Kidney (tissue), 14 donors: ENCODE measurements around the gene CDK6. TPM values are rescaled to one million over a fixed set of nuclear protein-coding genes. Genes with fewer than 3 reads are reported as not detected.

Source experiments
- DNase-seq, 5 donors: peaks; one replicate each; pipeline ENCODE4 v3.0.0-alpha.2; 2013 to 2020
- FAIRE-seq: peaks from 2 replicates; lab custom pipeline; 2012; peaks lifted over from hg19 to GRCh38; lab: Jason Lieb, UNC
- H3K27ac ChIP-seq, 2 donors: one replicate each; pipeline ENCODE4 v1.7.0; 2013; ENCODE audit warnings: low read depth in 2 of 2, low read length in 2 of 2, inconsistent platforms in 1 of 2
- H3K27me3 ChIP-seq: one replicate; pipeline ENCODE4 v1.7.1; 2013; ENCODE audit warnings: low read length, inconsistent platforms; ENCODE audit not compliant: control insufficient read depth, insufficient read depth
- H3K36me3 ChIP-seq, 3 donors: one replicate each; pipeline versions ENCODE4 v1.7.0 to v1.7.1; 2013; ENCODE audit warnings: low read length in 3 of 3, control low read depth in 1 of 3, inconsistent platforms in 1 of 3; ENCODE audit not compliant: insufficient read depth in 3 of 3, control insufficient read depth in 2 of 3
- H3K4me1 ChIP-seq, 3 donors: one replicate each; pipeline versions ENCODE4 v1.7.0 to v1.7.1; 2013; ENCODE audit warnings: low read length in 3 of 3, inconsistent platforms in 1 of 3, low read depth in 1 of 3; ENCODE audit not compliant: control insufficient read depth in 2 of 3, insufficient read depth in 2 of 3
- H3K4me3 ChIP-seq, 3 donors: one replicate each; pipeline versions ENCODE4 v1.7.0 to v1.8.1; 2013; ENCODE audit warnings: low read length in 3 of 3, control low read depth in 1 of 3, inconsistent platforms in 1 of 3
- H3K9ac ChIP-seq, 3 donors: one replicate each; pipeline versions ENCODE4 v1.7.0 to v1.7.1; 2013; ENCODE audit warnings: low read length in 3 of 3, control low read depth in 1 of 3, inconsistent platforms in 1 of 3
- H3K9me3 ChIP-seq, 3 donors: one replicate each; pipeline versions ENCODE4 v1.7.0 to v1.7.1; 2013; ENCODE audit warnings: low read length in 3 of 3, control low read depth in 1 of 3, inconsistent platforms in 1 of 3; ENCODE audit not compliant: control insufficient read depth in 2 of 3, insufficient read depth in 1 of 3
- intact Hi-C: fragments of 100-400 bp; cut with DNase I; formaldehyde crosslinking; loops from one replicate; pipeline ENCODE4 v1.11.1; 2022
- polyA plus RNA-seq: library from polyadenylated mRNA; stranded (reverse); fragments of 350-450 nt; fragmentation: Illumina TruSeq; extraction: RNeasy Lipid Tissue Mini Kit (QIAGEN cat#74804); gene quantifications from one replicate; pipeline ENCODE4 v1.2.3, GENCODE V29; 2014; ENCODE audit warnings: low read depth, low replicate concordance; ENCODE audit not compliant: insufficient read depth
- total RNA-seq: library from RNA; stranded (reverse); fragmentation: NEBNext Ultra II Directional; extraction: Animal tissue kit (Norgen Biotek cat#: 25700); gene quantifications from one replicate; pipeline ENCODE4 v1.2.1, GENCODE V29; 2021
- TF ChIP-seq, protein P1 (sequence below): IDR thresholded peaks from 3 replicates; pipeline ENCODE4 v1.5.1; 2012; ENCODE audit warnings: mild to moderate bottlenecking, moderate library complexity, borderline replicate concordance; ENCODE audit not compliant: insufficient read depth; ENCODE audit errors: extremely low read depth
- donor health status: control.
- donor health status: control.
- donor health status: control.
- donor health status: control.
- donor health status: control.
- donor health status: DM: yes; HTN: yes; CAD: no.
- donor health status: Normal renal cell carcinoma (clear cell type).

Gene CDK6
- total and polyA plus RNA-seq, 2 donors from 2014 or later, result 3.6 to 20.8 TPM

DNA sequence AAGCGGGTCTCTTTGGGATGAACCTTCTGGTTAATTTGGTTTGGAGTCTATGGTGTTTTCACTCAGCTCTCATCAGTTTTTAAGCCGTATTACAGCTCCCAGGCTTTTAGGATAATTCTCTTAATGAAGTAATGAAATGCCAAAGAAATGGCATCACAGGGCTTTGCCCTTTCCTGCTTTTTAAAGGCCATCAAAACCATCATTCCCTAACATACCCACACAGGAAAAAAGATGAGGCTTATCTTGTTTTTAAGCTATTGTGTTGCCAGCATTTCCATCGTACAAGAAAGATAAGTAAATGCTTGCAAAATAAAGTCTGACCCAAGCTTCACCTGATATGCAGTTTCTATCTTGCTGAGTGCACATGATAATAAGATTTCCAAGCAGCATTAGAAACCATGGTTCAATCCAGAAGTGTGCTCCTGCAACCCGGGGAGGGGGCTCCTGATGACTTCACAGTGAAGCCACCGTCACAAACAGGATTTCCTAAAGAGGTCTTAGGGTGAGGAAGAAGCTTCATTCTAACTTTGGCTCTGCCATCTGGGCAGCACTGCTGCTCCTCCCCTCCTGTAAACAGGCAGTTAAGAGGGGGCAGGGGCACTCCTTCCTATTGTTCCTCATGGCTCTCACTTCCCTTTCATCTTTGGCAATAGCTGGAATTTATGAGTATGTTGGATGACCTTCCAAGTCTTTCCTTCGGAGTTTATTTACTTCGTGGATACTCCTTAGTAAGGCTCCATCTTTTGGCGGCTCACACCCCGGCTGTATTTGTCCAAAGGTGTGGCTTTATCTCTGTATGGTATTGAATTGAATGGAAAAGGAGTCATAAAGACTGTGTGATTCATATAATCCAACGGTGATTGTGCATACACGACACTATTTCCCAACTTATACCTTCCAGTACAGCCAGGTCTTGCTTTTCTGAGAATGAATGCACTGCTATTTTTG is 191.0 kb downstream of the CDK6 start:
- peak in 3 of 5 donors; percentile 22 to 62 (median 23) for DNase-seq
- Histone ChIP-seq H3K27me3 (no peaks in the 10 kb centered on the region), H3K9ac (no peak overlapping the region), H3K27ac (no peak overlapping the region), H3K9me3 (no peaks in the 10 kb centered on the region), H3K4me3 (no peak overlapping the region), H3K36me3 (no peaks in the 10 kb centered on the region), H3K4me1 (peaks cover 0 to 11% (median 0%) of the 10 kb centered on the region in 3 donors)
- intact Hi-C loops, result no loop called here
- FAIRE-seq, result no peak
- TF ChIP-seq, protein P1, sequence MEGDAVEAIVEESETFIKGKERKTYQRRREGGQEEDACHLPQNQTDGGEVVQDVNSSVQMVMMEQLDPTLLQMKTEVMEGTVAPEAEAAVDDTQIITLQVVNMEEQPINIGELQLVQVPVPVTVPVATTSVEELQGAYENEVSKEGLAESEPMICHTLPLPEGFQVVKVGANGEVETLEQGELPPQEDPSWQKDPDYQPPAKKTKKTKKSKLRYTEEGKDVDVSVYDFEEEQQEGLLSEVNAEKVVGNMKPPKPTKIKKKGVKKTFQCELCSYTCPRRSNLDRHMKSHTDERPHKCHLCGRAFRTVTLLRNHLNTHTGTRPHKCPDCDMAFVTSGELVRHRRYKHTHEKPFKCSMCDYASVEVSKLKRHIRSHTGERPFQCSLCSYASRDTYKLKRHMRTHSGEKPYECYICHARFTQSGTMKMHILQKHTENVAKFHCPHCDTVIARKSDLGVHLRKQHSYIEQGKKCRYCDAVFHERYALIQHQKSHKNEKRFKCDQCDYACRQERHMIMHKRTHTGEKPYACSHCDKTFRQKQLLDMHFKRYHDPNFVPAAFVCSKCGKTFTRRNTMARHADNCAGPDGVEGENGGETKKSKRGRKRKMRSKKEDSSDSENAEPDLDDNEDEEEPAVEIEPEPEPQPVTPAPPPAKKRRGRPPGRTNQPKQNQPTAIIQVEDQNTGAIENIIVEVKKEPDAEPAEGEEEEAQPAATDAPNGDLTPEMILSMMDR, result no peak

DNA sequence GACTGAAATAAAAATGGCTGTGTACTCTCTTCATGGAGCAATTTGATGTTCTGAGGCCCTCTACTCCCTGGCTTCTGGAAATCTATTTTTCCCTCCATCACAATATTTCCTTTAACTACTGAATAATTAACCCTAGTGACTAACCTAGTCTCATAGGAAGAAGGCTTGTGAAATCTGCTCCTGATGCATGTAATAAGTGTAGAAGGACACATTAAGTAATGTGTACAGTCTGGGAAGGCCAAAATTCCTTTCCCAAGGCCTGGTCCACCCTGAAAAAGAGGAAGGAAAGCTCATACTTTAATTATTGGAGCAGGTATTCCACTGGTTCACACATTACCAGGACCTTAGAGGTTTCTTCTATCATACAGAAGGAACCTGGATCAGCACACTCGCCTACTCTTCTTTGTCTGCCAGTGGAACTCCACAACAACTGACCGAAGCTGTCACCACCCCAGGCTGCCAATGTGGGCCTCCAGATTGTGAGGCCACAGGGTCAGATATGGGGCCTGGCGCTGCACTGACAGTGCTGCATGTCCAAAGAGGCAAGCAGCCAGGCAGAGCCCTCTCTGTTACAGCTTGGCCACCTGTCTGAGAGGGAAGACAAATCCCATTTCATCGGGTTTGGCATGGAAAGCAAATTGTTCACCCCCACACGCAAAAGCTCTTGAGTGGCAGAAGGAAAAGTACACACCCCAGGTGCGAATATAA is 191.8 kb downstream of the CDK6 start:
- intact Hi-C loops, result no loop called here
- TF ChIP-seq, protein P1, result no peak
- no peaks in the 10 kb centered on the region for H3K9me3 ChIP-seq
- peak in 1 of 5 donors; percentile 46 for DNase-seq
- H3K4me3 ChIP-seq, result no peak overlapping the region
- H3K27me3 ChIP-seq, result no peaks in the 10 kb centered on the region
- H3K9ac ChIP-seq, result no peak overlapping the region
- no peaks in the 10 kb centered on the region for H3K36me3 ChIP-seq
- no peak overlapping the region for H3K27ac ChIP-seq
- FAIRE-seq, result no peak
- H3K4me1 ChIP-seq, result peaks cover 0 to 11% (median 0%) of the 10 kb centered on the region in 3 donors

DNA sequence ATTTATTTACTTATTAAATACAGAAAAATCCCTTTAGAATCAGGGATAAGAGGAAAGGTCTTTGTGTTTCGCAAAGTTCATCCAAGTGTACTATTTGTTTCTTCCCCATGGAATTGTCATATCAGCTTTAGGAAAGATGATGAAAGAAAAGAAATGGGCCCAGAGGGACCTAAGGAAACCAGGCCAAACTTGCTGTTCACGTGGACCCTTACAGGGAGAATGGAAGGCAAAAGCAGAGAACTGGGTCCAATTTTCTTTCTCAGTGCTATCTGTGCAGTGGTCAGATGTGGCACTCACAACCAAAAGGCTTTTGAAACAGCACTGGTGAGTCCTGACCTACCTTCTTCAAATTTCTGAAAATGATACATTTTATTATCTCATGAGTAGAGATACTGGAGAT is 192.6 kb downstream of the CDK6 start:
- TF ChIP-seq, protein P1, result no peak
- FAIRE-seq (no peak), DNase-seq (no peak)
- Histone ChIP-seq H3K27ac (no peak overlapping the region), H3K4me1 (peaks cover 0 to 11% (median 0%) of the 10 kb centered on the region in 3 donors), H3K27me3 (no peaks in the 10 kb centered on the region), H3K4me3 (no peak overlapping the region), H3K36me3 (no peaks in the 10 kb centered on the region), H3K9me3 (no peaks in the 10 kb centered on the region), H3K9ac (no peak overlapping the region)
- intact Hi-C loops, result no loop called here
